Gastrocnemius medialis (tissue), 4 donors: ENCODE measurements around the gene UAP1L1. TPM values are rescaled to one million over a fixed set of nuclear protein-coding genes. Genes with fewer than 3 reads are reported as not detected.

ENCODE experiments used
- ATAC-seq, 2 donors: fragments of 150-250 bp; one replicate each; pipeline ENCODE4 v1.9.1; 2016
- DNase-seq, 2 donors: peaks; one replicate each; pipeline ENCODE4 v3.0.0-alpha.2; 2019
- H3K27ac ChIP-seq, 4 donors: fragments of 200-600 bp; sonication (generic); 1 replicate in 1 of 4; 2 replicates in 3 of 4; pipeline ENCODE4 v1.5.1; 2016 to 2018; ENCODE audit warnings: mild to moderate bottlenecking in 2 of 4, moderate library complexity in 1 of 4
- H3K27me3 ChIP-seq, 3 donors: fragments of 200-600 bp; sonication (generic) in 2 of 3; 1 replicate in 1 of 3; 2 replicates in 2 of 3; pipeline versions ENCODE4 v1.5.1 to v1.6.0; 2016 to 2019; ENCODE audit warnings: mild to moderate bottlenecking in 1 of 3, moderate library complexity in 1 of 3
- H3K36me3 ChIP-seq, 2 donors: fragments of 200-600 bp; sonication (generic) in 1 of 2; one replicate each; pipeline ENCODE4 v1.5.1; 2017 to 2018
- H3K4me1 ChIP-seq, 2 donors: fragments of 200-600 bp; sonication (generic) in 1 of 2; one replicate each; pipeline ENCODE4 v1.5.1; 2016 to 2017; ENCODE audit warnings: mild to moderate bottlenecking in 2 of 2
- H3K4me3 ChIP-seq, 4 donors: fragments of 200-600 bp; sonication (generic) in 3 of 4; 1 replicate in 1 of 4; 2 replicates in 3 of 4; pipeline ENCODE4 v1.5.1; 2016 to 2019; ENCODE audit warnings: mild to moderate bottlenecking in 2 of 4
- H3K9me3 ChIP-seq, 3 donors: fragments of 200-600 bp; sonication (generic) in 2 of 3; 1 replicate in 1 of 3; 2 replicates in 2 of 3; pipeline ENCODE4 v1.5.1; 2016 to 2019
- POLR2A ChIP-seq, 2 donors: fragments of 450-650 bp; IDR thresholded peaks; one replicate each; pipeline ENCODE4 v1.6.1; 2017; ENCODE audit warnings: antibody characterized with exemption in 2 of 2, mild to moderate bottlenecking in 2 of 2, moderate library complexity in 2 of 2
- in situ Hi-C, 4 donors: fragments of 200-750 bp; cut with MboI; loops; one replicate each; pipeline versions ENCODE4 v1.15.0 to v1.8.0; 2017; ENCODE audit warnings: low sequenced_read_pairs in 4 of 4
- intact Hi-C: fragments of 100-400 bp; cut with DNase I; formaldehyde crosslinking; loops from one replicate; pipeline ENCODE4 v1.15.1; 2023; ENCODE audit warnings: low total_unique reads
- total RNA-seq, 4 donors: library from RNA; depleted of rRNA; stranded (reverse); fragments of >200 nt; gene quantifications; one replicate each; pipeline versions ENCODE4 v1.1.0 to v1.2.3, GENCODE V29; 2016
- TF ChIP-seq, protein P1 (sequence below), 5 experiments: fragments of 450-650 bp in 3 of 5; fragments of 200-600 bp in 2 of 5; sonication (generic) in 2 of 5; IDR thresholded peaks in 4 of 5; conservative IDR thresholded peaks in 1 of 5; 1 replicate in 4 of 5; 2 replicates in 1 of 5; pipeline ENCODE4 v1.5.1; 2016 to 2019; ENCODE audit warnings: antibody characterized with exemption in 5 of 5, mild to moderate bottlenecking in 3 of 5, moderate library complexity in 3 of 5

UAP1L1 gene
- total RNA-seq, 4 donors from 2014 or later: 0.49 to 2.5 (median 1.5) TPM

DNA sequence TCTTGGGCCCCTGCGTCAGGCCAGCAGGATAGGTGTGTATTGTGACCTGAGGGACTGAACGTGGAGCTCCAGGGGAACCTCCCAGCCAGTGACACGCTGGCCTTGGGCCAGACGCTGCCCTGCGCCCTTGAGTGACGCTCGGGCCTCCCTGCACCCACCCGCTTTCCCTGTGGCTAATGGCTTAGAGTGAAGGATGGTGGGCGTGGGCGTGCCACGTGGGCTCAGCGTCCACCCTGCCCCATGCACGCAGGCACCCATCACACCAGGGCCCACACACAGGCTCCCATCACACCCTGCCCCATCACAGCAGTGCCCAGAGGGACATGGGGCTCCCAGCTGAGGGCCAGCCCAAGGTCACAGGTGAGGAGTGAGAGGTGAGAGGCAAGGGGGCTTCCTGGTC lies 40.3 kb upstream of the UAP1L1 start:
- peaks cover 0 to 3% of the 10 kb centered on the region in 2 donors for H3K4me1 ChIP-seq
- intact Hi-C loops: no loop called here
- peaks cover 0 to 6% (median 0%) of the 10 kb centered on the region in 3 donors for H3K27me3 ChIP-seq
- DNase-seq: no peak
- in situ Hi-C loops: loop anchor here in 3 of 4 donors (5.0 to 10.0 kb wide), 3 partner anchors 92 to 252 kb away; partner anchors contain the start of genes C8G (in 1 of the 3) and FBXW5 (in 1 of the 3)
- H3K36me3 ChIP-seq: peaks cover 0 to 12% of the 10 kb centered on the region in 2 donors
- TF ChIP-seq, protein P1, sequence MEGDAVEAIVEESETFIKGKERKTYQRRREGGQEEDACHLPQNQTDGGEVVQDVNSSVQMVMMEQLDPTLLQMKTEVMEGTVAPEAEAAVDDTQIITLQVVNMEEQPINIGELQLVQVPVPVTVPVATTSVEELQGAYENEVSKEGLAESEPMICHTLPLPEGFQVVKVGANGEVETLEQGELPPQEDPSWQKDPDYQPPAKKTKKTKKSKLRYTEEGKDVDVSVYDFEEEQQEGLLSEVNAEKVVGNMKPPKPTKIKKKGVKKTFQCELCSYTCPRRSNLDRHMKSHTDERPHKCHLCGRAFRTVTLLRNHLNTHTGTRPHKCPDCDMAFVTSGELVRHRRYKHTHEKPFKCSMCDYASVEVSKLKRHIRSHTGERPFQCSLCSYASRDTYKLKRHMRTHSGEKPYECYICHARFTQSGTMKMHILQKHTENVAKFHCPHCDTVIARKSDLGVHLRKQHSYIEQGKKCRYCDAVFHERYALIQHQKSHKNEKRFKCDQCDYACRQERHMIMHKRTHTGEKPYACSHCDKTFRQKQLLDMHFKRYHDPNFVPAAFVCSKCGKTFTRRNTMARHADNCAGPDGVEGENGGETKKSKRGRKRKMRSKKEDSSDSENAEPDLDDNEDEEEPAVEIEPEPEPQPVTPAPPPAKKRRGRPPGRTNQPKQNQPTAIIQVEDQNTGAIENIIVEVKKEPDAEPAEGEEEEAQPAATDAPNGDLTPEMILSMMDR (IDR thresholded peaks at IDR 0.05 in 4 of 5, conservative IDR thresholded peaks at IDR 0.05 in 1 of 5): no peak
- no peak for TF ChIP-seq POLR2A (IDR thresholded peaks at IDR 0.05)
- no peak for ATAC-seq
- no peak overlapping the region for H3K27ac ChIP-seq
- H3K4me3 ChIP-seq: no peak overlapping the region
- H3K9me3 ChIP-seq: no peaks in the 10 kb centered on the region

DNA sequence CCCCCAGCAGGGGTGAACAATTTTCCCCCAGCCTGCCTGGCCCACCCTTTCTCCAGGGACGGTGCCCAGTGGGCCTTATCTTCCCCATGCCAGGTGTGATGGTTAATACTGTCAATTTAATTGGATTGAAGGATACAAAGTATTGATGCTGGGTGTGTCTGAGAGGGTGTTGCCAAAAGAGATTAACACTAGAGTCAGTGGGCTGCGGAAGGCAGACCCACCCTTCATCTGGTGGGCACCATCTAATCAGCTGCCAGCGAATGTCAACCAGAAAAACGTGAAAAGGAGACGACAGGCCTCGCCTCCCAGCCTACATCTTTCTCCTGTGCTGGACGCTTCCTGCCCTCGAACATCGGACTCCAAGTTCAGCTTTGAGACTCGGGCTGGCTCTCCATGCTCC lies 39.8 kb upstream of the UAP1L1 start:
- H3K27ac ChIP-seq: no peak overlapping the region
- intact Hi-C loops (no loop called here), in situ Hi-C loops (loop anchor here in 3 of 4 donors (5.0 to 10.0 kb wide), 3 partner anchors 93 to 253 kb away; partner anchors contain the start of genes C8G (in 1 of the 3) and FBXW5 (in 1 of the 3))
- DNase-seq (no peak), ATAC-seq (no peak)
- no peak for TF ChIP-seq POLR2A (IDR thresholded peaks at IDR 0.05)
- TF ChIP-seq, protein P1 (IDR thresholded peaks at IDR 0.05 in 4 of 5, conservative IDR thresholded peaks at IDR 0.05 in 1 of 5): no peak
- H3K36me3 ChIP-seq: peaks cover 0 to 12% of the 10 kb centered on the region in 2 donors
- H3K27me3 ChIP-seq: peaks cover 0 to 6% (median 0%) of the 10 kb centered on the region in 3 donors
- H3K4me1 ChIP-seq: peaks cover 0 to 3% of the 10 kb centered on the region in 2 donors
- no peaks in the 10 kb centered on the region for H3K9me3 ChIP-seq
- H3K4me3 ChIP-seq: no peak overlapping the region

DNA sequence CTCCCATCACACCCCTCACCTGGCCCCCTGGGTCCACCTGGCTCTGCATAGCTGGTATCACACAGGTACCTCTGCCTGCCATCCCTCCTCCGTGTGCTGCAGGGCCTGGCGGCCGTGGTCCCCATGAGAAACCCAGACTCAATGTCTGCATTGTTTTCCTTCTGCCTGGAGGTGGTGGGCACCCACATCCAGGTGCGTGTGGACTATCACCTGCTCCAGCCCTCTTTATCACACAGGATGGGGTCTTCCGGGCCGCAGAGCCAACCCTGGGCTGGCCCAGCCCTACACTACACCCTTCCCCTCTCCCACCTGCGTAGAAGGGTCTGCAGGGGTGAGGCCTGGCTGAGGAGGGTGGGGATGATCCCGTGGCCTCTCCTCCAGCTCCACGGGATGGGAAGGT lies 38.4 kb upstream of the UAP1L1 start:
- no peak for TF ChIP-seq POLR2A (IDR thresholded peaks at IDR 0.05)
- TF ChIP-seq, protein P1 (IDR thresholded peaks at IDR 0.05 in 4 of 5, conservative IDR thresholded peaks at IDR 0.05 in 1 of 5): no peak
- H3K9me3 ChIP-seq: no peaks in the 10 kb centered on the region
- H3K27me3 ChIP-seq: peaks cover 0 to 6% (median 0%) of the 10 kb centered on the region in 3 donors
- H3K4me3 ChIP-seq: no peak overlapping the region
- DNase-seq: no peak
- H3K4me1 ChIP-seq: peaks cover 2 to 3% of the 10 kb centered on the region in 2 donors
- no peak overlapping the region for H3K27ac ChIP-seq
- intact Hi-C loops: no loop called here
- in situ Hi-C loops: loop anchor here in 3 of 4 donors (5.0 to 10.0 kb wide), 3 partner anchors 94 to 254 kb away; partner anchors contain the start of genes C8G (in 1 of the 3) and FBXW5 (in 1 of the 3)
- peaks cover 0 to 12% of the 10 kb centered on the region in 2 donors for H3K36me3 ChIP-seq
- ATAC-seq: no peak

DNA sequence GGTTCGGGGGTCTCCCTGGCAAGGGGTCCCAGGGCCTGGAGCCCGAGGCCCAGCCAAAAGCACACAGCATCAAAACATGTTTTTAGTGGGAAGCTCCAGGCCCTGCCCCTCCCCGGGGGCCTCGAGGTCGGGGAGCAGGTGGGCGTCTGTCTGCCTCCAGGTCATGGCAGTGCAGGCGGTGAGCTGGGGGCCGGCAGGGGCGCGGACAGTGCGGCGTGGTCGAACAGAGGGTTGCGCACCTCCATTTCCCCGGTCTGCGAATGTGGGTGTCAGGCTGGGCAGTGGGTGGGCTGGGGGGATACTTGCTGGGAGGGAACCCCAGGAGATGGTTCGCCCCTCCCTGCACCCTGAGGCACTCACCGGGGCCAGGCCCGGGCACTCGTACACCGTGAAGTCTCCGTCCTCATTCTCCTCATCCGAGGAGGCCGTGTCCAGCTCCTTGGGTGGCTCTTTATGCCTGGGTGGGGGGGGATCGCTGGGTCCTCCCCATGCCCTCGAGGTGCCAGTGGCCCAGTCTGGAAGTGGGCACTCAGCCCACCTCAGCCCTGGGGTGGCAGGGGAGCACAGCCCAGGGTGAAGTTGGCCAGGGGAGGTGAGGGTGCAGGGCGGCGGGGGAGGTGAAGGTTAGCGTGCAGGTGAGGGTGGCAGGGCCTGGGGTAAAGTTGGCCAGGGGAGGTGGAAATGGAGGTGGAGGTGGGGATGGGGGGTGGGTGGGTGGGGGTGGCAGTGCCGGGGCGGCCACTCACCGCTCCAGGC lies 37.5 kb upstream of the UAP1L1 start:
- in situ Hi-C loops (loop anchor here in 3 of 4 donors (5.0 to 10.0 kb wide), 3 partner anchors 95 to 255 kb away; partner anchors contain the start of genes C8G (in 1 of the 3) and FBXW5 (in 1 of the 3)), intact Hi-C loops (no loop called here)
- no peak for TF ChIP-seq POLR2A (IDR thresholded peaks at IDR 0.05)
- TF ChIP-seq, protein P1 (IDR thresholded peaks at IDR 0.05 in 4 of 5, conservative IDR thresholded peaks at IDR 0.05 in 1 of 5): no peak
- peaks cover 0 to 1% (median 0%) of the 10 kb centered on the region in 3 donors for H3K27me3 ChIP-seq
- H3K27ac ChIP-seq: no peak overlapping the region
- no peak overlapping the region for H3K4me3 ChIP-seq
- ATAC-seq (no peak), DNase-seq (no peak)
- H3K36me3 ChIP-seq: peaks cover 0 to 12% of the 10 kb centered on the region in 2 donors
- peaks cover 4 to 9% of the 10 kb centered on the region in 2 donors for H3K4me1 ChIP-seq
- no peaks in the 10 kb centered on the region for H3K9me3 ChIP-seq
